Large intestine (tissue), 3 donors: Measurements from ENCODE around the gene CFAP299. TPM values are rescaled to one million over a fixed set of nuclear protein-coding genes. Genes with fewer than 3 reads are reported as not detected.

Source experiments
- DNase-seq, 2 donors: peaks; one replicate each; pipeline versions ENCODE4 v3.0.0 to v3.0.0-alpha.2; 2013
- H3K27ac ChIP-seq: one replicate; pipeline ENCODE4 v1.5.1; 2013; ENCODE audit warnings: low read length
- H3K27me3 ChIP-seq: 2 replicates; pipeline ENCODE4 v1.6.1; 2013; ENCODE audit warnings: low read length; ENCODE audit not compliant: control insufficient read depth, insufficient read depth
- H3K36me3 ChIP-seq: 2 replicates; pipeline ENCODE4 v1.6.1; 2013; ENCODE audit warnings: low read length; ENCODE audit not compliant: control insufficient read depth, insufficient read depth
- H3K4me1 ChIP-seq: one replicate; pipeline ENCODE4 v1.6.1; 2013; ENCODE audit warnings: low read length; ENCODE audit not compliant: control insufficient read depth, insufficient read depth
- H3K4me3 ChIP-seq: one replicate; pipeline ENCODE4 v1.5.1; 2013; ENCODE audit warnings: low read length
- H3K9me3 ChIP-seq: one replicate; pipeline ENCODE4 v1.6.1; 2013; ENCODE audit warnings: mild to moderate bottlenecking, low read depth, low read length, moderate library complexity; ENCODE audit not compliant: control insufficient read depth
- WGBS: methylation state at CpG from one replicate; pipeline ENCODE4 v1.1.5; 2013; ENCODE audit warnings: low lambda C conversion rate; ENCODE audit not compliant: insufficient coverage; 5-methylcytosine and 5-hydroxymethylcytosine counted together
- polyA plus RNA-seq: library from polyadenylated mRNA; unstranded; fragments of 120-200 nt; gene quantifications from one replicate; pipeline ENCODE4 v1.2.1, GENCODE V29; 2013

Gene CFAP299
- polyA plus RNA-seq, 1 donor = 0.16 TPM

- no peak for DNase-seq
- Histone ChIP-seq H3K4me1 (no peaks in the 10 kb centered on the region), H3K9me3 (no peaks in the 10 kb centered on the region), H3K27ac (no peak overlapping the region), H3K27me3 (no peaks in the 10 kb centered on the region), H3K36me3 (no peaks in the 10 kb centered on the region), H3K4me3 (no peak overlapping the region)
- WGBS = no CpG with 5 or more reads among the region's 2 CpGs
Observed at GRCh38 chr4:80462621-80463091, 127.1 kb downstream of the CFAP299 start.

GRCh38 chr4:80463509-80463908 is 128.0 kb downstream of the CFAP299 start:
- WGBS = 88% methylated on average over 1 of the region's 4 CpGs
- Histone ChIP-seq H3K4me1 (no peaks in the 10 kb centered on the region), H3K27ac (no peak overlapping the region), H3K4me3 (no peak overlapping the region), H3K9me3 (no peaks in the 10 kb centered on the region), H3K27me3 (no peaks in the 10 kb centered on the region), H3K36me3 (no peaks in the 10 kb centered on the region)
- DNase-seq = no peak

- Histone ChIP-seq H3K4me1 (no peaks in the 10 kb centered on the region), H3K9me3 (no peaks in the 10 kb centered on the region), H3K36me3 (no peaks in the 10 kb centered on the region), H3K27me3 (no peaks in the 10 kb centered on the region), H3K4me3 (no peak overlapping the region), H3K27ac (no peak overlapping the region)
- WGBS = no CpG with 5 or more reads among the region's 1 CpG
- DNase-seq = no peak
Observed at GRCh38 chr4:80465238-80465637, 129.7 kb downstream of the CFAP299 start.

- Histone ChIP-seq H3K4me3 (no peak overlapping the region), H3K27me3 (no peaks in the 10 kb centered on the region), H3K36me3 (no peaks in the 10 kb centered on the region), H3K9me3 (no peaks in the 10 kb centered on the region), H3K27ac (no peak overlapping the region), H3K4me1 (no peaks in the 10 kb centered on the region)
- DNase-seq = no peak
- no CpG with 5 or more reads among the region's 3 CpGs for WGBS
Observed at GRCh38 chr4:80465736-80466135, 130.2 kb downstream of the CFAP299 start.

GRCh38 chr4:80466618-80467017 is 131.1 kb downstream of the CFAP299 start:
- Histone ChIP-seq H3K27me3 (no peaks in the 10 kb centered on the region), H3K9me3 (no peaks in the 10 kb centered on the region), H3K27ac (no peak overlapping the region), H3K4me3 (no peak overlapping the region), H3K4me1 (no peaks in the 10 kb centered on the region), H3K36me3 (no peaks in the 10 kb centered on the region)
- no CpG with 5 or more reads among the region's 1 CpG for WGBS
- DNase-seq = no peak

- H3K4me3 ChIP-seq = no peak overlapping the region
- no peaks in the 10 kb centered on the region for H3K9me3 ChIP-seq
- DNase-seq = peak; percentile 28 to 67
- H3K27ac ChIP-seq = no peak overlapping the region
- no peaks in the 10 kb centered on the region for H3K4me1 ChIP-seq
- WGBS = 0% methylated on average over 4 of the region's 9 CpGs
- H3K27me3 ChIP-seq = no peaks in the 10 kb centered on the region
- H3K36me3 ChIP-seq = no peaks in the 10 kb centered on the region
Observed at GRCh38 chr4:80471756-80472155, 136.2 kb downstream of the CFAP299 start.

- Histone ChIP-seq H3K9me3 (no peaks in the 10 kb centered on the region), H3K4me3 (no peak overlapping the region), H3K27me3 (no peaks in the 10 kb centered on the region), H3K4me1 (no peaks in the 10 kb centered on the region), H3K36me3 (no peaks in the 10 kb centered on the region), H3K27ac (no peak overlapping the region)
- no peak for DNase-seq
- WGBS = 95% methylated on average over 2 of the region's 2 CpGs
Observed at GRCh38 chr4:80475236-80475635, 139.7 kb downstream of the CFAP299 start.

- H3K4me1 ChIP-seq = no peaks in the 10 kb centered on the region
- H3K36me3 ChIP-seq = no peaks in the 10 kb centered on the region
- WGBS = no CpG with 5 or more reads among the region's 3 CpGs
- H3K27ac ChIP-seq = no peak overlapping the region
- no peak for DNase-seq
- H3K4me3 ChIP-seq = no peak overlapping the region
- H3K27me3 ChIP-seq = no peaks in the 10 kb centered on the region
- H3K9me3 ChIP-seq = no peaks in the 10 kb centered on the region
Observed at GRCh38 chr4:80475798-80476197, 140.3 kb downstream of the CFAP299 start.

- H3K4me3 ChIP-seq = no peak overlapping the region
- H3K27me3 ChIP-seq = no peaks in the 10 kb centered on the region
- H3K27ac ChIP-seq = no peak overlapping the region
- H3K9me3 ChIP-seq = no peaks in the 10 kb centered on the region
- DNase-seq = no peak
- no peaks in the 10 kb centered on the region for H3K36me3 ChIP-seq
- 100% methylated on average over 1 of the region's 2 CpGs for WGBS
- no peaks in the 10 kb centered on the region for H3K4me1 ChIP-seq
Observed at GRCh38 chr4:80484712-80485111, 149.2 kb downstream of the CFAP299 start.

- no peaks in the 10 kb centered on the region for H3K9me3 ChIP-seq
- H3K4me3 ChIP-seq = no peak overlapping the region
- H3K27ac ChIP-seq = no peak overlapping the region
- no CpG with 5 or more reads among the region's 3 CpGs for WGBS
- no peak for DNase-seq
- no peaks in the 10 kb centered on the region for H3K4me1 ChIP-seq
- H3K36me3 ChIP-seq = no peaks in the 10 kb centered on the region
- H3K27me3 ChIP-seq = no peaks in the 10 kb centered on the region
Observed at GRCh38 chr4:80486603-80487002, 151.1 kb downstream of the CFAP299 start.

- no peak overlapping the region for H3K4me3 ChIP-seq
- DNase-seq = no peak
- WGBS = 80% methylated on average over 1 of the region's 4 CpGs
Observed at GRCh38 chr4:80489798-80490197, 154.3 kb downstream of the CFAP299 start.

More at GRCh38 chr4:80489798-80490197, 154.3 kb downstream of the CFAP299 start:
- no peaks in the 10 kb centered on the region for H3K27me3 ChIP-seq
- H3K4me1 ChIP-seq = no peaks in the 10 kb centered on the region
- H3K27ac ChIP-seq = no peak overlapping the region
- no peaks in the 10 kb centered on the region for H3K36me3 ChIP-seq
- H3K9me3 ChIP-seq = no peaks in the 10 kb centered on the region
